SK-N-SH (cell line): ENCODE data around the gene C3orf20. TPM values are rescaled to one million over a fixed set of nuclear protein-coding genes. Genes with fewer than 3 reads are reported as not detected.

Experiments
- CTCF ChIA-PET: fragments of 300-600, 350-600 bp; formaldehyde crosslinking; extraction: SDS; loops from one replicate; lab custom pipeline; 2021; lab: Yijun Ruan, JAX
- POLR2A ChIA-PET: fragments of 350-600 bp; sonication (Branson Sonifier 250); formaldehyde crosslinking; extraction: SDS; loops from one replicate; lab custom pipeline; 2020; ENCODE audit warnings: antibody characterized with exemption, inconsistent platforms; lab: Yijun Ruan, JAX
- DNase-seq: peaks from one replicate; pipeline ENCODE4 v3.0.0; 2012
- H2AFZ ChIP-seq: fragments of 200-600 bp; sonication (generic); 2 replicates; pipeline ENCODE4 v1.8.1; 2016; ENCODE audit warnings: antibody characterized with exemption, mild to moderate bottlenecking, low read depth
- H3F3A ChIP-seq: fragments of 200-600 bp; sonication (generic); replicated peaks from 2 replicates; pipeline ENCODE3; 2016; ENCODE audit warnings: antibody characterized with exemption, mild to moderate bottlenecking; ENCODE audit not compliant: insufficient read depth
- H3K27ac ChIP-seq, 2 experiments: fragments of 200-500 bp in 1 of 2; fragments of 200-600 bp in 1 of 2; sonication (Bioruptor generic) in 1 of 2; sonication (generic), shearing (Covaris generic) in 1 of 2; 2 replicates each; pipeline versions ENCODE4 v1.5.1 to v1.6.1; 2014 to 2016; ENCODE audit warnings: low read depth in 2 of 2, inconsistent platforms in 1 of 2, low read length in 1 of 2, mild to moderate bottlenecking in 1 of 2, mixed read lengths in 1 of 2
- H3K27me3 ChIP-seq: fragments of 200-600 bp; sonication (generic), shearing (Covaris generic); 2 replicates; pipeline ENCODE4 v1.6.1; 2016; ENCODE audit warnings: mixed run types; ENCODE audit not compliant: insufficient read depth
- H3K36me3 ChIP-seq, 2 experiments: fragments of 200-500 bp in 1 of 2; fragments of 200-600 bp in 1 of 2; sonication (Bioruptor generic) in 1 of 2; sonication (generic) in 1 of 2; replicated peaks in 1 of 2; 2 replicates each; pipeline versions ENCODE3 to v1.5.1; 2014 to 2016; ENCODE audit warnings: low read length in 1 of 2, mild to moderate bottlenecking in 1 of 2; ENCODE audit not compliant: insufficient read depth in 2 of 2, control insufficient read depth in 1 of 2
- H3K4me1 ChIP-seq, 2 experiments: fragments of 200-500 bp in 1 of 2; fragments of 200-600 bp in 1 of 2; sonication (Bioruptor generic) in 1 of 2; sonication (generic), shearing (Covaris generic) in 1 of 2; 2 replicates each; pipeline versions ENCODE4 v1.5.1 to v1.6.1; 2014 to 2016; ENCODE audit warnings: low read depth in 1 of 2, low read length in 1 of 2, mixed run types in 1 of 2; ENCODE audit not compliant: insufficient read depth in 2 of 2, control insufficient read depth in 1 of 2
- H3K4me2 ChIP-seq: fragments of 200-600 bp; sonication (generic), shearing (Covaris generic); 2 replicates; pipeline ENCODE4 v1.6.1; 2017; ENCODE audit warnings: mixed run types
- H3K4me3 ChIP-seq, 2 experiments: fragments of 200-500 bp in 1 of 2; fragments of 200-600 bp in 1 of 2; sonication (Bioruptor generic) in 1 of 2; sonication (generic), shearing (Covaris generic) in 1 of 2; 2 replicates each; pipeline versions ENCODE4 v1.5.1 to v1.8.1; 2014 to 2016; ENCODE audit warnings: low read depth in 2 of 2, inconsistent platforms in 1 of 2, low read length in 1 of 2, mild to moderate bottlenecking in 1 of 2, mixed read lengths in 1 of 2, moderate library complexity in 1 of 2
- H3K79me2 ChIP-seq: fragments of 200-600 bp; sonication (generic); 2 replicates; pipeline ENCODE4 v1.8.1; 2017; ENCODE audit warnings: mild to moderate bottlenecking; ENCODE audit not compliant: insufficient read depth
- H3K9ac ChIP-seq: fragments of 200-600 bp; sonication (generic); 2 replicates; pipeline ENCODE4 v1.6.1; 2017; ENCODE audit warnings: mixed run types
- H3K9me2 ChIP-seq: fragments of 200-600 bp; sonication (generic); 2 replicates; pipeline ENCODE4 v1.6.1; 2017; ENCODE audit warnings: mixed run types
- H3K9me3 ChIP-seq: fragments of 200-600 bp; sonication (generic); 2 replicates; pipeline ENCODE4 v1.6.1; 2017; ENCODE audit warnings: mixed run types, mild to moderate bottlenecking, moderate library complexity
- H4K20me1 ChIP-seq: fragments of 200-600 bp; sonication (generic); 2 replicates; pipeline ENCODE4 v1.6.1; 2017; ENCODE audit warnings: mild to moderate bottlenecking, mixed run types; ENCODE audit not compliant: insufficient read depth
- FOSL2 ChIP-seq: IDR thresholded peaks from 2 replicates; pipeline ENCODE4 v1.4.0; 2012; ENCODE audit warnings: low read depth, mild to moderate bottlenecking, moderate library complexity, borderline replicate concordance
- GATA2 ChIP-seq: sonication (generic); formaldehyde crosslinking; IDR thresholded peaks from 2 replicates; pipeline ENCODE4 v1.5.0; 2020; ENCODE audit warnings: mild to moderate bottlenecking, missing genetic modification reagents
- IRF3 ChIP-seq: fragments of 150-350 bp; IDR thresholded peaks from 2 replicates; pipeline ENCODE4 v1.6.1; 2016; ENCODE audit warnings: mild to moderate bottlenecking, low read depth, low read length
- POLR2AphosphoS5 ChIP-seq: IDR thresholded peaks from 2 replicates; pipeline ENCODE4 v1.6.1; 2012; ENCODE audit warnings: low read depth, low read length
- RAD21 ChIP-seq: IDR thresholded peaks from 2 replicates; pipeline ENCODE4 v1.6.1; 2012; ENCODE audit warnings: mild to moderate bottlenecking, low read length
- REST ChIP-seq: IDR thresholded peaks from 2 replicates; pipeline ENCODE4 v1.6.1; 2012; ENCODE audit warnings: mild to moderate bottlenecking, low read depth, low read length, moderate library complexity
- RXRA ChIP-seq: IDR thresholded peaks from 2 replicates; pipeline ENCODE4 v1.4.0; 2012; ENCODE audit warnings: low read depth, mild to moderate bottlenecking, borderline replicate concordance
- SMC3 ChIP-seq: IDR thresholded peaks from 2 replicates; pipeline ENCODE4 v1.6.1; 2012; ENCODE audit warnings: low read depth, low read length, improper control_type of control experiment
- TAF1 ChIP-seq: IDR thresholded peaks from 2 replicates; pipeline ENCODE4 v1.6.1; 2012; ENCODE audit warnings: low read depth, mild to moderate bottlenecking, low read length, moderate library complexity, borderline replicate concordance
- WGBS: methylation state at CpG from one replicate; pipeline ENCODE4 v1.1.6; 2017; ENCODE audit warnings: low lambda C conversion rate; 5-methylcytosine and 5-hydroxymethylcytosine counted together
- polyA plus RNA-seq, 3 experiments: library from polyadenylated mRNA; depleted of rRNA; stranded (reverse); fragments of >200 nt; gene quantifications; 2 replicates each; pipeline ENCODE4 v1.2.3, GENCODE V29; 2012
- TF ChIP-seq, protein P1 (sequence below): IDR thresholded peaks from 2 replicates; pipeline ENCODE4 v1.4.0; 2012; ENCODE audit warnings: low read depth, borderline replicate concordance
- TF ChIP-seq, protein P2 (sequence below): fragments of 200-600 bp; sonication (generic); IDR thresholded peaks from 2 replicates; pipeline ENCODE4 v1.6.1; 2017; ENCODE audit warnings: antibody characterized with exemption, mild to moderate bottlenecking, moderate library complexity

Gene C3orf20
- polyA plus RNA-seq, 1 of the 3 experiments (the other 2 are of a cell fraction) = not detected

DNA sequence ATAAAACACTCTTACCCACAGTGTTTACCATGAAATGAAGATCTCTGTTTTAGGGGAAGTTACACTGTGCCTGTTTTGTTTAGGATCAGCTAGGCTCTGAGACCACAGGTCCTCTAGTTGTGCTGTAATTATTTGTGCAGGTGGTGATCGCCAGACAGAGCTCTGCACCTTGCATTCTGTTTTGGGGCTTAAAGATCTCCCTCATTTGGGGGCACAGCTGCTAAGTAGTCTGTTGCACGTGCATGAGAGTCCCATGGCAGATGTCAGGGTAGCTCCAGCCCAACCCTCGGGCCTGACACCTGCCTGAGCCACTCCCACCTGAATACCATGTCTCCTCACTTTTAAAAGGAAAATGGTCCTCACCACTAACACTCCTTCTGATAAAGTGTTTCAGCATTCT is 12.4 kb downstream of the C3orf20 start (continued):
- no peak for TF ChIP-seq REST
- TF ChIP-seq, protein P1, sequence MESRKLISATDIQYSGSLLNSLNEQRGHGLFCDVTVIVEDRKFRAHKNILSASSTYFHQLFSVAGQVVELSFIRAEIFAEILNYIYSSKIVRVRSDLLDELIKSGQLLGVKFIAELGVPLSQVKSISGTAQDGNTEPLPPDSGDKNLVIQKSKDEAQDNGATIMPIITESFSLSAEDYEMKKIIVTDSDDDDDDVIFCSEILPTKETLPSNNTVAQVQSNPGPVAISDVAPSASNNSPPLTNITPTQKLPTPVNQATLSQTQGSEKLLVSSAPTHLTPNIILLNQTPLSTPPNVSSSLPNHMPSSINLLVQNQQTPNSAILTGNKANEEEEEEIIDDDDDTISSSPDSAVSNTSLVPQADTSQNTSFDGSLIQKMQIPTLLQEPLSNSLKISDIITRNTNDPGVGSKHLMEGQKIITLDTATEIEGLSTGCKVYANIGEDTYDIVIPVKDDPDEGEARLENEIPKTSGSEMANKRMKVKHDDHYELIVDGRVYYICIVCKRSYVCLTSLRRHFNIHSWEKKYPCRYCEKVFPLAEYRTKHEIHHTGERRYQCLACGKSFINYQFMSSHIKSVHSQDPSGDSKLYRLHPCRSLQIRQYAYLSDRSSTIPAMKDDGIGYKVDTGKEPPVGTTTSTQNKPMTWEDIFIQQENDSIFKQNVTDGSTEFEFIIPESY = no peak
- no peak for TF ChIP-seq TAF1

DNA sequence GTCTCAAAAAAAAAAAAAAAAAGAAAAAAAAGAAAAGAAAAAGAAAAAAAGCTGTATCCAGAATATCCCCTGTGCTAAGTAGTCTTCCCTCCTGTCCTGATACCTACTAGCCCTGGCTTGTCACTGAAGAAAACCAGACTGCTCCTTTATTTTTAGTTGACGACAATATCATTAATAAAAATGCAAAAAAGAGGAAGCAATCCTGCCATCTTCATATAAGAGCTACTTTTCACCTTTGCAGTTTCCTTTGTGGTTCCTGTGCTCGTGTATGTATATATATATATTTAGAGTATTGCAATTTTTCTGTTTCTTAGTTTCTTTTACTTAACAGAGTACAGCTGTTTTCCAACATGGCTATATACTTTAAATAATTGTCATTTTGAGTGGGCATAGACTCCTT is 13.6 kb downstream of the C3orf20 start:
- DNase-seq = no peak
- H3K4me2 ChIP-seq = no peak overlapping the region
- no peaks in the 10 kb centered on the region for H3K9me3 ChIP-seq
- ChIA-PET CTCF (no interaction called here), POLR2A (no interaction called here)
- no peak overlapping the region for H3K4me3 ChIP-seq
- no peak overlapping the region for H3K27ac ChIP-seq
- no peak overlapping the region for H2AFZ ChIP-seq
- H3K9me2 ChIP-seq = no peaks in the 10 kb centered on the region
- 40% methylated on average over 2 of the region's 2 CpGs for WGBS
- no peaks in the 10 kb centered on the region for H3K79me2 ChIP-seq
- no peaks in the 10 kb centered on the region for H3K4me1 ChIP-seq
- H3K36me3 ChIP-seq = no peaks in the 10 kb centered on the region
- no peaks in the 10 kb centered on the region for H3K27me3 ChIP-seq
- H3F3A ChIP-seq = no peaks in the 10 kb centered on the region
- H3K9ac ChIP-seq = no peak overlapping the region
- H4K20me1 ChIP-seq = no peaks in the 10 kb centered on the region
- TF ChIP-seq GATA2 (CRISPR knock-in tag) (no peak), SMC3 (no peak), RXRA (no peak), POLR2AphosphoS5 (no peak), RAD21 (no peak), TAF1 (no peak), FOSL2 (no peak), IRF3 (no peak)
- TF ChIP-seq, protein P2, sequence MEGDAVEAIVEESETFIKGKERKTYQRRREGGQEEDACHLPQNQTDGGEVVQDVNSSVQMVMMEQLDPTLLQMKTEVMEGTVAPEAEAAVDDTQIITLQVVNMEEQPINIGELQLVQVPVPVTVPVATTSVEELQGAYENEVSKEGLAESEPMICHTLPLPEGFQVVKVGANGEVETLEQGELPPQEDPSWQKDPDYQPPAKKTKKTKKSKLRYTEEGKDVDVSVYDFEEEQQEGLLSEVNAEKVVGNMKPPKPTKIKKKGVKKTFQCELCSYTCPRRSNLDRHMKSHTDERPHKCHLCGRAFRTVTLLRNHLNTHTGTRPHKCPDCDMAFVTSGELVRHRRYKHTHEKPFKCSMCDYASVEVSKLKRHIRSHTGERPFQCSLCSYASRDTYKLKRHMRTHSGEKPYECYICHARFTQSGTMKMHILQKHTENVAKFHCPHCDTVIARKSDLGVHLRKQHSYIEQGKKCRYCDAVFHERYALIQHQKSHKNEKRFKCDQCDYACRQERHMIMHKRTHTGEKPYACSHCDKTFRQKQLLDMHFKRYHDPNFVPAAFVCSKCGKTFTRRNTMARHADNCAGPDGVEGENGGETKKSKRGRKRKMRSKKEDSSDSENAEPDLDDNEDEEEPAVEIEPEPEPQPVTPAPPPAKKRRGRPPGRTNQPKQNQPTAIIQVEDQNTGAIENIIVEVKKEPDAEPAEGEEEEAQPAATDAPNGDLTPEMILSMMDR = no peak
